GM21723 (cell line): ENCODE measurements around the gene SPPL2A.

Source experiments
- ATAC-seq: cut with Tn5 transposase; IDR thresholded peaks from one replicate; pipeline ENCODE4 v1.9.1; 2021; ENCODE audit warnings: mild to moderate bottlenecking, moderate library complexity; ENCODE audit not compliant: unreplicated experiment

The SPPL2A gene

GRCh38 chr15:50774450-50774849, 8.9 kb upstream of the SPPL2A start:
- no peak for ATAC-seq

- no peak for ATAC-seq
These were observed 7.9 kb upstream of the SPPL2A start for GRCh38 chr15:50773389-50773788.

- ATAC-seq, result no peak
These were observed 1.9 kb upstream of the SPPL2A start for GRCh38 chr15:50767332-50767861.

- no peak for ATAC-seq
These were observed 878 bp downstream of the SPPL2A start for GRCh38 chr15:50764461-50765194.

GRCh38 chr15:50758712-50759205, 6.7 kb downstream of the SPPL2A start:
- no peak for ATAC-seq

GRCh38 chr15:50753463-50753862, 12.0 kb downstream of the SPPL2A start:
- no peak for ATAC-seq

GRCh38 chr15:50751394-50751793, 14.1 kb downstream of the SPPL2A start:
- ATAC-seq, result no peak

- ATAC-seq, result no peak
These were observed 15.2 kb downstream of the SPPL2A start for GRCh38 chr15:50750227-50750705.

GRCh38 chr15:50747523-50747922, 18.0 kb downstream of the SPPL2A start:
- no peak for ATAC-seq

- no peak for ATAC-seq
These were observed 20.9 kb downstream of the SPPL2A start for GRCh38 chr15:50744601-50745000.

GRCh38 chr15:50740955-50741354, 24.6 kb downstream of the SPPL2A start:
- ATAC-seq, result no peak

- no peak for ATAC-seq
These were observed 28.7 kb downstream of the SPPL2A start for GRCh38 chr15:50736823-50737222.

- ATAC-seq, result no peak
These were observed 30.4 kb downstream of the SPPL2A start for GRCh38 chr15:50735156-50735555.

GRCh38 chr15:50726315-50726714, 39.2 kb downstream of the SPPL2A start:
- no peak for ATAC-seq

GRCh38 chr15:50718700-50719125, 46.8 kb downstream of the SPPL2A start:
- no peak for ATAC-seq

- ATAC-seq, result no peak
These were observed 53.5 kb downstream of the SPPL2A start for GRCh38 chr15:50712018-50712417.

- ATAC-seq, result no peak
These were observed 54.9 kb downstream of the SPPL2A start for GRCh38 chr15:50710585-50710984.

- ATAC-seq, result no peak
These were observed 57.6 kb downstream of the SPPL2A start for GRCh38 chr15:50707878-50708427.

GRCh38 chr15:50702762-50703334, 62.7 kb downstream of the SPPL2A start:
- no peak for ATAC-seq

- no peak for ATAC-seq
These were observed 67.4 kb downstream of the SPPL2A start for GRCh38 chr15:50698101-50698500.

GRCh38 chr15:50697109-50697797, 68.3 kb downstream of the SPPL2A start:
- ATAC-seq, result no peak
